Neural cell (in vitro differentiated cells): Measurements from ENCODE around the gene SECISBP2. TPM values are rescaled to one million over a fixed set of nuclear protein-coding genes. Genes with fewer than 3 reads are reported as not detected.

Source experiments
- H2AFZ ChIP-seq: fragments of 200-600, 300-800 bp; sonication (generic), shearing (Covaris generic); 2 replicates; pipeline ENCODE4 v1.6.0; 2014; ENCODE audit warnings: low read depth, mild to moderate bottlenecking, antibody characterized with exemption, low read length, moderate library complexity
- H3F3A ChIP-seq: fragments of 200-600 bp; shearing (Covaris generic); 2 replicates; pipeline ENCODE4 v1.6.1; 2016; ENCODE audit warnings: mild to moderate bottlenecking, moderate library complexity, mixed read lengths, antibody characterized with exemption, low read length; ENCODE audit not compliant: insufficient read depth, poor library complexity, severe bottlenecking
- H3K27ac ChIP-seq: fragments of 200-600, 300-800 bp; sonication (generic), shearing (Covaris generic); 2 replicates; pipeline ENCODE4 v1.5.1; 2014; ENCODE audit warnings: mild to moderate bottlenecking, low read length, moderate library complexity
- H3K27me3 ChIP-seq: fragments of 300-800, 200-600 bp; sonication (generic), shearing (Covaris generic); 2 replicates; pipeline ENCODE4 v1.6.0; 2014; ENCODE audit warnings: mild to moderate bottlenecking, low read depth, low read length, moderate library complexity; ENCODE audit not compliant: insufficient read depth
- H3K36me3 ChIP-seq: fragments of 300-800, 200-600 bp; sonication (generic), shearing (Covaris generic); 2 replicates; pipeline ENCODE4 v1.5.1; 2014; ENCODE audit warnings: mild to moderate bottlenecking, antibody characterized with exemption, low read length, moderate library complexity; ENCODE audit not compliant: insufficient read depth
- H3K4me2 ChIP-seq: fragments of 300-800, 200-600 bp; sonication (generic), shearing (Covaris generic); 2 replicates; pipeline ENCODE4 v1.6.0; 2014; ENCODE audit warnings: mild to moderate bottlenecking, low read length
- H3K4me3 ChIP-seq: fragments of 300-800, 200-600 bp; sonication (generic), shearing (Covaris generic); 2 replicates; pipeline ENCODE4 v1.5.1; 2014; ENCODE audit warnings: mild to moderate bottlenecking, low read length, moderate library complexity
- H3K79me2 ChIP-seq: fragments of 200-600 bp; shearing (Covaris generic); replicated peaks from 2 replicates; pipeline ENCODE4 v1.6.0; 2014; ENCODE audit warnings: mild to moderate bottlenecking, low read length, moderate library complexity; ENCODE audit not compliant: insufficient read depth
- H3K9ac ChIP-seq: fragments of 300-800, 200-600 bp; sonication (generic), shearing (Covaris generic); 2 replicates; pipeline ENCODE4 v1.6.1; 2016; ENCODE audit warnings: mild to moderate bottlenecking, low read length, mixed read lengths
- H3K9me2 ChIP-seq: fragments of 200-600 bp; shearing (Covaris generic); 2 replicates; pipeline ENCODE4 v1.6.1; 2016; ENCODE audit warnings: mild to moderate bottlenecking, low read length, mixed read lengths; ENCODE audit not compliant: insufficient read depth
- H3K9me3 ChIP-seq: fragments of 200-600, 300-800 bp; sonication (generic), shearing (Covaris generic); 2 replicates; pipeline ENCODE4 v1.6.1; 2016; ENCODE audit warnings: mild to moderate bottlenecking, mixed run types, low read length, moderate library complexity, mixed read lengths
- H4K20me1 ChIP-seq: fragments of 200-600 bp; shearing (Covaris generic); 2 replicates; pipeline ENCODE4 v1.6.1; 2016; ENCODE audit warnings: mild to moderate bottlenecking, mixed run types; ENCODE audit not compliant: insufficient read depth
- EP300 ChIP-seq: fragments of 450-650 bp; conservative IDR thresholded peaks from 2 replicates; pipeline ENCODE4 v1.6.1; 2014; ENCODE audit warnings: antibody characterized with exemption, mild to moderate bottlenecking, moderate library complexity; ENCODE audit not compliant: poor library complexity, severe bottlenecking
- EZH2 ChIP-seq: fragments of 200-600, 300-800 bp; shearing (Covaris generic), sonication (generic); IDR thresholded peaks from 2 replicates; pipeline ENCODE4 v1.6.1; 2014; ENCODE audit warnings: antibody characterized with exemption, low read length, borderline replicate concordance, mild to moderate bottlenecking; ENCODE audit not compliant: insufficient read depth, poor library complexity, severe bottlenecking
- MXI1 ChIP-seq: fragments of 450-650 bp; conservative IDR thresholded peaks from 2 replicates; pipeline ENCODE4 v1.6.1; 2014; ENCODE audit warnings: antibody characterized with exemption, mild to moderate bottlenecking; ENCODE audit not compliant: poor library complexity, severe bottlenecking
- POLR2AphosphoS5 ChIP-seq: IDR thresholded peaks from 2 replicates; pipeline ENCODE4 v1.6.1; 2012
- RAD21 ChIP-seq: fragments of 450-650 bp; conservative IDR thresholded peaks from 2 replicates; pipeline ENCODE4 v1.6.1; 2014; ENCODE audit warnings: antibody characterized with exemption, mild to moderate bottlenecking, moderate library complexity
- SMC3 ChIP-seq: fragments of 450-650 bp; conservative IDR thresholded peaks from 2 replicates; pipeline ENCODE4 v1.6.1; 2014; ENCODE audit warnings: antibody characterized with exemption, mild to moderate bottlenecking, moderate library complexity; ENCODE audit not compliant: poor library complexity
- TAF1 ChIP-seq: IDR thresholded peaks from 2 replicates; pipeline ENCODE4 v1.6.1; 2012; ENCODE audit warnings: low read depth
- polyA plus RNA-seq: library from polyadenylated mRNA; depleted of rRNA; stranded (reverse); fragments of >200 nt; gene quantifications from 2 replicates; pipeline ENCODE4 v1.2.3, GENCODE V29; 2014
- TF ChIP-seq, protein P1 (sequence below): fragments of 450-650 bp; IDR thresholded peaks from 2 replicates; pipeline ENCODE4 v1.5.1; 2014; ENCODE audit warnings: antibody characterized with exemption, mild to moderate bottlenecking, moderate library complexity; ENCODE audit not compliant: poor library complexity, severe bottlenecking
- TF ChIP-seq, protein P2 (sequence below): IDR thresholded peaks from 2 replicates; pipeline ENCODE4 v1.6.1; 2012; ENCODE audit warnings: borderline replicate concordance

SECISBP2 gene
- polyA plus RNA-seq, 1 donor from 2014 or later = 121 TPM

DNA sequence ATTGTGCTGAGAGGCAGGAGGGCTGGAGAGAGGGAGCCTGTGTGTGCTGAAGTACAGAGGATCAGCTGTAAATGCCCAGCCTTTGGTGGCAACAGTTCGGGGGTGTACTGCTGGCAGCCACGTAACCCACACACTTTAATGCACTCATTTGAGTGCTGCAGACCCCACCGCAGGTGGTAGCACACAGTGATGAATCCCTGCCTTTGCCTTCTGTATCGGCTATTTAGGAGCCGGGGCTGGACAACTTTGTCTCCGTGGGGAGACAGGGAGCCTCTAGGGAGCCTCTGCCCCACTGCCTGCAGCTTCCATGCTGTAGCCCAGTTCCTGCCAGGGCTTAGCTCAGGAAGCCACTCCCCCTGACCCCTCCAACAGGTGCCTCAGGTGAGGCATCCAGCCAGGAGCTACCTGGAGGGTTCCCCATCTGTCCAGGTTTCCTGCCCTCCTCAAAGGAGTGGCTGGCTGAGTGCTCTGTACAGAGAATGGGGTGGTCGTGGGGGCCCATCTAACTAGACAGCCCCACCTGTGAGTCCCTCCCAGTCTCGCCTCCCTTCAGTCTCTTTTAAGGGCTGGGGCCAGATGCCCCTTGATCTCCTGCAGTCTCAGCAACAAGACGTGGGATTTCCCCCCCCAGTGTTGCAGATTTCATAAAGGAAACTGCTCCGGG, 44.5 kb downstream of the SECISBP2 start:
- H3K9me2 ChIP-seq = no peaks in the 10 kb centered on the region
- H4K20me1 ChIP-seq = no peaks in the 10 kb centered on the region
- H3K4me2 ChIP-seq = no peak overlapping the region
- no peaks in the 10 kb centered on the region for H3K27me3 ChIP-seq
- H3K9ac ChIP-seq = no peak overlapping the region
- no peaks in the 10 kb centered on the region for H3K79me2 ChIP-seq
- peaks cover 11% of the 10 kb centered on the region for H3K36me3 ChIP-seq
- no peak overlapping the region for H2AFZ ChIP-seq
- no peak overlapping the region for H3K4me3 ChIP-seq
- no peaks in the 10 kb centered on the region for H3F3A ChIP-seq
- H3K9me3 ChIP-seq = no peaks in the 10 kb centered on the region
- TF ChIP-seq, protein P1, sequence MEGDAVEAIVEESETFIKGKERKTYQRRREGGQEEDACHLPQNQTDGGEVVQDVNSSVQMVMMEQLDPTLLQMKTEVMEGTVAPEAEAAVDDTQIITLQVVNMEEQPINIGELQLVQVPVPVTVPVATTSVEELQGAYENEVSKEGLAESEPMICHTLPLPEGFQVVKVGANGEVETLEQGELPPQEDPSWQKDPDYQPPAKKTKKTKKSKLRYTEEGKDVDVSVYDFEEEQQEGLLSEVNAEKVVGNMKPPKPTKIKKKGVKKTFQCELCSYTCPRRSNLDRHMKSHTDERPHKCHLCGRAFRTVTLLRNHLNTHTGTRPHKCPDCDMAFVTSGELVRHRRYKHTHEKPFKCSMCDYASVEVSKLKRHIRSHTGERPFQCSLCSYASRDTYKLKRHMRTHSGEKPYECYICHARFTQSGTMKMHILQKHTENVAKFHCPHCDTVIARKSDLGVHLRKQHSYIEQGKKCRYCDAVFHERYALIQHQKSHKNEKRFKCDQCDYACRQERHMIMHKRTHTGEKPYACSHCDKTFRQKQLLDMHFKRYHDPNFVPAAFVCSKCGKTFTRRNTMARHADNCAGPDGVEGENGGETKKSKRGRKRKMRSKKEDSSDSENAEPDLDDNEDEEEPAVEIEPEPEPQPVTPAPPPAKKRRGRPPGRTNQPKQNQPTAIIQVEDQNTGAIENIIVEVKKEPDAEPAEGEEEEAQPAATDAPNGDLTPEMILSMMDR = no peak
- TF ChIP-seq EP300 (no peak), TAF1 (no peak), SMC3 (no peak), RAD21 (no peak), EZH2 (no peak), POLR2AphosphoS5 (no peak), MXI1 (no peak)
- TF ChIP-seq, protein P2, sequence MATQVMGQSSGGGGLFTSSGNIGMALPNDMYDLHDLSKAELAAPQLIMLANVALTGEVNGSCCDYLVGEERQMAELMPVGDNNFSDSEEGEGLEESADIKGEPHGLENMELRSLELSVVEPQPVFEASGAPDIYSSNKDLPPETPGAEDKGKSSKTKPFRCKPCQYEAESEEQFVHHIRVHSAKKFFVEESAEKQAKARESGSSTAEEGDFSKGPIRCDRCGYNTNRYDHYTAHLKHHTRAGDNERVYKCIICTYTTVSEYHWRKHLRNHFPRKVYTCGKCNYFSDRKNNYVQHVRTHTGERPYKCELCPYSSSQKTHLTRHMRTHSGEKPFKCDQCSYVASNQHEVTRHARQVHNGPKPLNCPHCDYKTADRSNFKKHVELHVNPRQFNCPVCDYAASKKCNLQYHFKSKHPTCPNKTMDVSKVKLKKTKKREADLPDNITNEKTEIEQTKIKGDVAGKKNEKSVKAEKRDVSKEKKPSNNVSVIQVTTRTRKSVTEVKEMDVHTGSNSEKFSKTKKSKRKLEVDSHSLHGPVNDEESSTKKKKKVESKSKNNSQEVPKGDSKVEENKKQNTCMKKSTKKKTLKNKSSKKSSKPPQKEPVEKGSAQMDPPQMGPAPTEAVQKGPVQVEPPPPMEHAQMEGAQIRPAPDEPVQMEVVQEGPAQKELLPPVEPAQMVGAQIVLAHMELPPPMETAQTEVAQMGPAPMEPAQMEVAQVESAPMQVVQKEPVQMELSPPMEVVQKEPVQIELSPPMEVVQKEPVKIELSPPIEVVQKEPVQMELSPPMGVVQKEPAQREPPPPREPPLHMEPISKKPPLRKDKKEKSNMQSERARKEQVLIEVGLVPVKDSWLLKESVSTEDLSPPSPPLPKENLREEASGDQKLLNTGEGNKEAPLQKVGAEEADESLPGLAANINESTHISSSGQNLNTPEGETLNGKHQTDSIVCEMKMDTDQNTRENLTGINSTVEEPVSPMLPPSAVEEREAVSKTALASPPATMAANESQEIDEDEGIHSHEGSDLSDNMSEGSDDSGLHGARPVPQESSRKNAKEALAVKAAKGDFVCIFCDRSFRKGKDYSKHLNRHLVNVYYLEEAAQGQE = no peak
- no peak overlapping the region for H3K27ac ChIP-seq

DNA sequence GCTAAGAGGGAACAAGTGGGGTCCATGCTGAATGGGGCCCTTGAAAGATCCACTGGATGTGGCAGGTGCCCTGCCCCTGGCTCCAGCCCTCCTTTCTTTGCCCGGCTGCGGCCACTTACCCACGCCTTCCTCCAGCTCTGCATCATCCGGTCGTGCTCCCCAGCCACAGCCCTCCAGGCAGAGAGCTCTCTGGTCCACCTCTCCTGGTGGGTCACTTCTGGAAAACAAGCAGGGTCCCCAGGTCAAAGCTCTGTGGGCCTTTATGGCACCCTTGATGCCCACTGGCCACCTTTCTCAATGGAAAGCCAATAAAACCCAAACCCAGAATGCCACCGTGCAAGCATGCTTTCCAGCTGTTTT, 45.0 kb downstream of the SECISBP2 start:
- no peak for TF ChIP-seq MXI1
- TF ChIP-seq, protein P2 = no peak
- no peak for TF ChIP-seq SMC3
- no peak for TF ChIP-seq RAD21
- TF ChIP-seq EP300 = no peak
- no peak for TF ChIP-seq TAF1
- TF ChIP-seq EZH2 = no peak
- TF ChIP-seq, protein P1 = no peak
- TF ChIP-seq POLR2AphosphoS5 = no peak
- Histone ChIP-seq H3K27ac (no peak overlapping the region), H3K9me3 (no peaks in the 10 kb centered on the region), H4K20me1 (no peaks in the 10 kb centered on the region), H3K4me2 (no peak overlapping the region), H3K9me2 (no peaks in the 10 kb centered on the region), H3K27me3 (no peaks in the 10 kb centered on the region), H3K4me3 (no peak overlapping the region), H3F3A (no peaks in the 10 kb centered on the region), H3K9ac (no peak overlapping the region), H3K36me3 (peaks cover 11% of the 10 kb centered on the region), H2AFZ (no peak overlapping the region), H3K79me2 (no peaks in the 10 kb centered on the region)
